Adrenal gland (tissue), 5 donors: ENCODE data around the gene PAOX.

Source experiments
- CTCF ChIP-seq, 6 experiments: fragments of 450-650 bp in 4 of 6; fragments of 200-600 bp in 2 of 6; sonication (generic) in 1 of 6; IDR thresholded peaks; 1 replicate in 5 of 6; 2 replicates in 1 of 6; pipeline versions ENCODE4 v1.5.1 to v1.8.0; 2016 to 2021; ENCODE audit warnings: antibody characterized with exemption in 6 of 6, mild to moderate bottlenecking in 2 of 6, moderate library complexity in 1 of 6
- POLR2A ChIP-seq, 2 donors: fragments of 450-650 bp; IDR thresholded peaks; one replicate each; pipeline ENCODE4 v1.6.1; 2017; ENCODE audit warnings: antibody characterized with exemption in 2 of 2, mild to moderate bottlenecking in 2 of 2, moderate library complexity in 1 of 2
- donor health status: DM: no; HTN: no; CAD: no.

- TF ChIP-seq CTCF (IDR thresholded peaks at IDR 0.05) (no peak), POLR2A (IDR thresholded peaks at IDR 0.05) (no peak)
These were observed 17.2 kb upstream of the PAOX start for GRCh38 chr10:133361773-133362441.
